GM12891 (cell line): Measurements from ENCODE around the gene HBEGF.

Experiments
- PAX5 ChIP-seq: IDR thresholded peaks from 2 replicates; pipeline ENCODE4 v1.6.1; 2011; ENCODE audit warnings: low read length, moderate library complexity, mild to moderate bottlenecking; ENCODE audit not compliant: insufficient read depth, severe bottlenecking
- POLR2A ChIP-seq: IDR thresholded peaks from 2 replicates; pipeline ENCODE4 v1.6.1; 2011; ENCODE audit warnings: low read depth, low read length, control low read depth
- POLR2AphosphoS5 ChIP-seq: IDR thresholded peaks from 2 replicates; pipeline ENCODE4 v1.6.1; 2011; ENCODE audit warnings: low read depth, low read length, control low read depth
- POU2F2 ChIP-seq: IDR thresholded peaks from 2 replicates; pipeline ENCODE4 v1.6.1; 2011; ENCODE audit warnings: low read depth, mild to moderate bottlenecking, control low read depth, low read length, moderate library complexity
- SPI1 ChIP-seq: IDR thresholded peaks from 2 replicates; pipeline ENCODE4 v1.6.1; 2011; ENCODE audit warnings: low read depth, low read length, control low read depth
- TAF1 ChIP-seq: IDR thresholded peaks from 2 replicates; pipeline ENCODE4 v1.6.1; 2011; ENCODE audit warnings: low read depth, low read length, control low read depth

DNA sequence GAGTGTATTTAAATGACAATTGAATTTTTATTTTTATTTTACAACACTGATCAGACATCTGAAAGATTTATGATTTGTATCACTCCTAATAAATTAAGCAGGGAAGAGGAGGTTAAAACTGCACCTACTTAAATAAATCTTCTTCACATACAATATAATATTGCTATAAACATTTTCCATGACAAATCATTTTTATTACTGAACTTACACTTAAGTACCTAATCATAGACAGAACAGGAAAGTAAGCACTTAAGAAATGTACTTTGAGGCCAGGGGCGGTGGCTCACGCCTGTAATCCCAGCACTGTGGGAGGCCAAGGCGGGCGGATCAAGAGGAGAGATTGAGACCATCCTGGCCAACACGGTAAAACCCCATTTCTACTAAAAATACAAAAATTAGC is 47.3 kb downstream of the HBEGF start:
- TF ChIP-seq POLR2AphosphoS5 (no peak), POLR2A (no peak), TAF1 (no peak), SPI1 (no peak), POU2F2 (no peak), PAX5 (no peak)
